ENCODE measurements around the gene GUCY1A1. TPM values are rescaled to one million over a fixed set of nuclear protein-coding genes. Genes with fewer than 3 reads are reported as not detected.

Gene GUCY1A1
- total and polyA plus RNA-seq, 2 of the 4 experiments (the other 2 are of a cell fraction): 0.19 to 0.54 TPM

GRCh38 chr4:155709918-155710317, 43.3 kb downstream of the GUCY1A1 start:
- no peaks in the 10 kb centered on the region for H3K36me3 ChIP-seq (ENCODE audit: control insufficient read depth, insufficient read depth, low read length)
- dilution Hi-C loops (cut with HindIII; ENCODE audit: low sequenced_read_pairs, unreplicated experiment) (no loop called here), intact Hi-C loops (cut with micrococcal nuclease) (no loop called here), in situ Hi-C loops (cut with MboI; ENCODE audit: low sequenced_read_pairs) (no loop called here)
- H3K27me3 ChIP-seq (ENCODE audit: control insufficient read depth, insufficient read depth, low read length): no peaks in the 10 kb centered on the region; the same call in 1 of the 2 replicates
- H3K9me3 ChIP-seq (ENCODE audit: control insufficient read depth, insufficient read depth, low read length): no peaks in the 10 kb centered on the region
- no peak overlapping the region for H3K4me3 ChIP-seq (ENCODE audit: insufficient read depth, low read depth, low read length)
- no peaks in the 10 kb centered on the region for H3K9me1 ChIP-seq (ENCODE audit: insufficient read depth, low read length)
- no peak for DNase-seq
- ChIA-PET CTCF (no interaction called here), POLR2A (ENCODE audit: unreplicated experiment) (no interaction called here)
- H3K14ac ChIP-seq (replicated peaks; ENCODE audit: low read depth, low read length): no peak overlapping the region
- H4K5ac ChIP-seq (ENCODE audit: low read depth, low read length): no peak overlapping the region
- no peaks in the 10 kb centered on the region for H4K20me1 ChIP-seq (ENCODE audit: insufficient read depth, low read length)
- no peak overlapping the region for H3K23ac ChIP-seq (ENCODE audit: low read depth, low read length)
- ATAC-seq (ENCODE audit: low read depth): no peak
- no peak overlapping the region for H2AFZ ChIP-seq (replicated peaks; ENCODE audit: low read length, poor library complexity)
- no peak overlapping the region for H2AK9ac ChIP-seq (replicated peaks; ENCODE audit: low read depth, low read length, poor library complexity)
- H2BK5ac ChIP-seq (ENCODE audit: low read depth, low read length, poor library complexity, severe bottlenecking): no peak overlapping the region
- TF ChIP-seq BHLHE40 (IDR thresholded peaks at IDR 0.05; ENCODE audit: low read depth, low read length) (no peak), RFX5 (IDR thresholded peaks at IDR 0.05; ENCODE audit: low read depth, low read length) (no peak), SMC3 (IDR thresholded peaks at IDR 0.05; ENCODE audit: low read depth, low read length) (no peak), RAD21 (IDR thresholded peaks at IDR 0.05; ENCODE audit: low read length) (no peak), NFE2L2 (IDR thresholded peaks at IDR 0.05; ENCODE audit: low read depth, low read length) (no peak), MXI1 (IDR thresholded peaks at IDR 0.05; ENCODE audit: borderline replicate concordance, low read depth, low read length) (no peak), CEBPB (IDR thresholded peaks at IDR 0.05; ENCODE audit: low read depth, low read length) (no peak), POLR2A (IDR thresholded peaks at IDR 0.05; ENCODE audit: low read depth, low read length) (no peak), ELK1 (IDR thresholded peaks at IDR 0.05; ENCODE audit: borderline replicate concordance, low read depth, low read length) (no peak), MAFK (IDR thresholded peaks at IDR 0.05; ENCODE audit: low read depth, low read length) (no peak; the same call in 1 of the 2 replicates), RCOR1 (IDR thresholded peaks at IDR 0.05; ENCODE audit: insufficient replicate concordance, low read length) (no peak), MAZ (IDR thresholded peaks at IDR 0.05; ENCODE audit: borderline replicate concordance, low read depth, low read length) (no peak)
- WGBS, 2 experiments (ENCODE audit: extremely low coverage in 2 of 2, insufficient read length in 1 of 2): no CpG with 5 or more reads among the region's 4 CpGs
- H4K8ac ChIP-seq (ENCODE audit: low read depth in 2 of 2, low read length in 2 of 2): no peak overlapping the region
- no peak overlapping the region for H3K9ac ChIP-seq (ENCODE audit: low read depth, low read length)
- no peak overlapping the region for H3K4ac ChIP-seq (ENCODE audit: low read depth, low read length)
- H2AK5ac ChIP-seq (ENCODE audit: low read depth, low read length): no peak overlapping the region
- no peak overlapping the region for H2BK15ac ChIP-seq (ENCODE audit: low read depth, low read length)
- peaks cover 4% of the 10 kb centered on the region; the same call in 1 of the 2 replicates for H3K4me1 ChIP-seq (ENCODE audit: control insufficient read depth, insufficient read depth, low read length)
- no peak overlapping the region for H3K18ac ChIP-seq (ENCODE audit: low read depth, low read length)
- no TSS peak for BruUV-seq (replicated peaks)
- H3K79me1 ChIP-seq (ENCODE audit: low read depth in 1 of 2, low read length in 2 of 2): no peaks in the 10 kb centered on the region
- H3K27ac ChIP-seq (ENCODE audit: insufficient read depth, low read length): no peak overlapping the region
- H2BK120ac ChIP-seq (ENCODE audit: low read depth, low read length): no peak overlapping the region
- H4K91ac ChIP-seq (ENCODE audit: insufficient read depth, low read depth, low read length): no peak overlapping the region
- H3K56ac ChIP-seq (ENCODE audit: extremely low read depth, insufficient read depth, low read length): no peak overlapping the region
- H2BK20ac ChIP-seq (ENCODE audit: low read depth, low read length): no peak overlapping the region
- H3K4me2 ChIP-seq (ENCODE audit: low read depth, low read length): no peak overlapping the region
